Globus pallidus (tissue), 1 donor: Measurements from ENCODE around the gene KCNH1.

Source experiments
- DNase-seq: peaks from one replicate; pipeline ENCODE4 v3.0.0-alpha.2; 2015; ENCODE audit warnings: low spot score

The KCNH1 gene

DNA sequence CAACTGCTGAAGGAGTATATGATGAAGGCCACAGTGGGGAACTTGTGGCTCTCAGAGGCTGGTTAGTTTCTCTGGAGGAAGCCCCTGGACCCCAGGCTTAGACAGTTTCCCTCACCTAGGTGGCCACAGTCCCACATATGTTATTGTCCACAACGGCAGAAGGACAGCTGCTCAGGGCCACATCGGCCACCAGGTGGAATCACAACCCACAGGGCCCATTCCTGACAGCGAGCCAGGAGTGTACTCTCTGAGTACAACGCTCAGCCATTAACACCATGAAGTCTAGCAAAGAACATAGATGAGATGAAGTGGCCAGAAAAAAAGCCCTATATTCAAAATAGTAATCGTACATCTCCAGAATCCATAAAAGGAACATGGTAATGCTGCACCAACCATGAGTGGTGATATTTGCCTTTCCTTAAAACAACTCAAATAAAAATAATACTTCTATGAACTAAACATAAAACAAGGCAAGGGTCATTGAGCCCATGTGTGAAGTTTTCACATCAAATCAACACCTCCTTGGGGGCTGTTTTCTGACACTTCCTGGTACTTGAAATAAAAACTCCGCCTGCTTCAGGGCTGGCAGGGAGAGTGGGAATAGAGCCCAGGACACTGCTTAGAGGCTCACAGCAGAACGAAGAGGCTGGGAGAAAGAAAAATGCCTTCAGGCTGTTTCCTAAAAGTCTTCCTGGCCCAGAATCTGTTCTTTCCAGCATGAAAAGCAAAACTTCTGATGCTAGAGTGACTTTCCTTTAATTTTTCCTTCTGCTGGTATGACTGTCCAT is 421.9 kb downstream of the KCNH1 start:
- no peak for DNase-seq

- DNase-seq = no peak
Measured at GRCh38 chr1:210709701-210710100, 424.2 kb downstream of the KCNH1 start.

DNA sequence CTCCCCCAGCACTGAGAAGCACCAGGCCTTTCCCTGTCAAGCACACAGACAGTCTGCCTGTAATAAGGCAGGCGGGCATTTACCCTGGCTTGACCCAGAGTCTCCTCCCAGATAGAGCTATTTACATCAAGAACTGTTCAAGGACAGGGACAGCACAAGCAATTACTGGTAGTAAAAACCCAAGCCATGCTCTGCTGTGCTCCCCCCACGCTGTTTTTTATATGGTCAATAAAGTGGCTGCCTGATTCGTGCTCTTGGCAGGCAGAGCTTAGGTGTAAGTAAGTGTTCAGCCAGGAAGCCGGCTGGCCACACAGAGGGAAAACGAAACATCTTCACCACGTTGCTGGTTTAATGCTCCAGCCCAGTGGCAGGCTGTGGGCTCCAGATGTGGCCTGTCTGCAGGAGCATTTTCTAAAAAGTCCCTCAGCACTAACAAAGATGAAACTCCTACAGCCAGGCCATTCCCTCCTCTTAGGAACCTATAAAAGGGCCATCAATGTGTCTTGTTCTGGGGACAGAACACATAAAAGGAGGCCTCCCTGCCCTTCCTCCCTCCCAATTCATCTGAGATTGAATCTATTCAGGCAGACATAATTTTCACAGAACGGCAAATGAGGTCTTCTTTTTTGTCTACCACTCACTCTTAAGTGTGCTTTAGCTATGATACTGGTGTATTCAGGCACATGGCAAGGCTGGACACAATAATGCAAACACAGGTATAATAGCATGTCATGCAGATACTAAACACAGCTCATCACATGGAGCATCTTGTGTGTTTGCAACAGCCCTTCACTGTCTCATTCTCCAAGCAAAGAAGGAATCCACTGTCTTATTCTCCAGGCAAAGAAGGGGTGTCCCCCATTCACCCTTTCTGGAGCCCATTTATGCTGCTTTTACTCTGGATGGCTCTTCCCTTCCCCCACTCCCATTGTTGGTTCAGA is 426.4 kb downstream of the KCNH1 start:
- DNase-seq = no peak

- DNase-seq = no peak
Measured at GRCh38 chr1:210706246-210706645, 427.7 kb downstream of the KCNH1 start.

- no peak for DNase-seq
Measured at GRCh38 chr1:210705086-210705485, 428.9 kb downstream of the KCNH1 start.

- DNase-seq = no peak
Measured at GRCh38 chr1:210703593-210703992, 430.4 kb downstream of the KCNH1 start.

DNA sequence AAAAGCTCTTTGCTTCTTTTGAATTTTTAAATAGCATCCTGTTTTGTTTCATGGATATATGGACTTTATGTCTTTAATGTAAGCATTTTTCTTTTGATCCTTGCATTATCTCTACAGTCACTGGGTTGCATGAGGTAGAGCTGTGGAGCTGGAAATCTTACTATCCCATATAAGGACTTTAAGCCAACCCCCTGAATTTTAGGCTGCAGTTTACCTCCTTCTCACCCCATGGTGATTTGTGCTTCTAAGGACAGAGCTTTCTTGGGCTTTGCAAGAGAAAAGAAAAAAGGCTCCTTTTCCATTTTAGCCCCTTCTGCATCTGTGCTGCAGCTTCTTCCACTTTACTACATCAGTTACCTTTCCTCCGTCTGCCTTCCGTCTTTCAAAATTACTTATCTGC is 431.4 kb downstream of the KCNH1 start:
- DNase-seq = no peak

DNA sequence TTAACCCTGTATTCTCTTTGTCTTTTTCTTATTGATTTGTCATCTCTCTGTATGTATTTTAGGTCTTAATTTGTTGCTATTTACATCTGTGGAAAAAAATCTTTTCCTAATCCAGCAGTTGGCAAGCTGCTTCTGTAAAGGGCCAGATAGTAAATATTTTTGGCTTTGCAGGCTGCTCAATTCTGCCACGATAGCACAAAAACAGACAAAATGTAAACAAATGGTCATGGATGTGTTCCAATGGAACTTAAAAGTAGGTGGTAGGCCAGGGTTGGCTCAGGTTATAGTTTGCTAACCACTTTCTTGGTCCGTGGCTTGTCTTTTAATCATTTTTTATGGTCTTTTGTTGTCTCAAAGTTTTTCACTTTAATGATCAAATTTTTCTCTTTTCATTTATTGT is 433.4 kb downstream of the KCNH1 start:
- DNase-seq = no peak

DNA sequence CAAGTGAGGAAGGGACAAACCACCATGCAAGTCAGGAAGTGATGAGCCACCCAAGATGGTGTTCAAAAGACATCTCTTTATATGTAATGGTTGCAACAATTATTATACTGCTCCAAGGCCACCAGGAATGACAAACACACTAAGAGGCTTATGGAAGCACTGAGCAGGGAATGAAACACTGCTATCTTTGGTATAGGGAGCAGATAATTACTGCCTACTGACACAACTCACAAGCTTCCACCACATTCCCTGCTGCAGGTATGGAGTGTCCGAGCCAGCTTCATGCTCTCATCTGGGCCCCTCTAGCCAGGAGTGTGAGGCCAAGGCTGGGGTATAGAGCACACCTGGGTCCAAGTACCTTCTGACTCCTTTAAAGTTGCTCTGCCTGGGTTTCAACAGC is 433.9 kb downstream of the KCNH1 start:
- DNase-seq = no peak

DNA sequence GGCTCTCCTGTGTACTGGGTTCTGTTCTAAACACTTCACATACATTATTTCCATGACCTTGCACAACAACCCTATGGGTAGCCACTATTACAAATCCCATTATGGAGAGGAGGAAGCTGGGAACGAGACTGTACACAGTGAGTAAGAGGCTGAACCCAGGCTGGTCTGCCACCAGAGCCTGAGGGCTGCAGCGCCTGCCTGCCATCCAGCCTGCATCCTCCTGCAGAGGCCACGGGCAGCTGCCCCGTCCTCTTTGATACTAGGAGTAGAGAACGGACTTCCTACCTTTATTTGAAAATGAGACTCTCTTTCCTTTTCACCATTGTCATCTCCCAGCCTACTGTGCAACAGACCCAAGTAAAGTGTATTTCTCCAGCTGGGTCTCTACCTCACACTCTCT is 435.3 kb downstream of the KCNH1 start:
- DNase-seq = no peak

GRCh38 chr1:210697185-210697584 is 436.8 kb downstream of the KCNH1 start:
- DNase-seq = no peak

DNA sequence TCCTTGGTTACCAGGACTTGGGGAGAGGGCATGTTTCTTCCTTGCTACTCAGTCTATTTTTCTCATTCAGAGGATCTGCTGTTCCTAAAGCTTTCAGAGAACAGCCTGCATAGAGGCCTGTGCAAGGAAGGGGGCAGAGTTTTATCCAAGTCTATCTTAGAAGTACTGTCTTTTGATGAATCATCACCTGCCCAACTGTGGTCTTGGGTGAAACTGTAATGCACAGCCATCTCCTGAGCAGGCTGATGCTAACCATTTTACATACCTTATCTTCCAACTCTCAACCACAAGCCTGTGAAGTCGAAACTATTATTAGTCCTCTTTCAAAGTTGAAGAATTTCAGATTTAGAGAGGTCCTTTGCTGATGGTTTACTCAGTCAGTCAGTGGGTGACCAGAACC is 437.2 kb downstream of the KCNH1 start:
- DNase-seq = no peak

DNA sequence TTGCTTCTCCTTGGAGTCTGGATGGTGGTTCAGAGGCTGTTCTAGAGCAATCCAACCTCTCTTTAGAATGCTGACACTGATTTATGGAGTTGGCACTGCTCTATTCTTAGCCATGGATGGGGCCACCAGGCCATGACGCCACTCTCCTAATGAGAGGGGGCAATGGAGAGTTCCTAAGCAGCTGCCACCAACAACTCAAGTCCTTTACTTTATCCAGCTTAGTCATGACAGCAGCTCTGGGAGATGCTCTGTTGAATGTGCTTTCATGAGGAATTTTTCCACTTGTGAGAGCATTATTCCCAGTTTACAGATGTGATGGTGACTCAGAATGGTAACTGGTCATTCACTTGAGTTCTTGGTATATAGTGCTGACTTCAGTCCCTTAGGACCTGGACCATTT is 438.9 kb downstream of the KCNH1 start:
- DNase-seq = no peak

DNA sequence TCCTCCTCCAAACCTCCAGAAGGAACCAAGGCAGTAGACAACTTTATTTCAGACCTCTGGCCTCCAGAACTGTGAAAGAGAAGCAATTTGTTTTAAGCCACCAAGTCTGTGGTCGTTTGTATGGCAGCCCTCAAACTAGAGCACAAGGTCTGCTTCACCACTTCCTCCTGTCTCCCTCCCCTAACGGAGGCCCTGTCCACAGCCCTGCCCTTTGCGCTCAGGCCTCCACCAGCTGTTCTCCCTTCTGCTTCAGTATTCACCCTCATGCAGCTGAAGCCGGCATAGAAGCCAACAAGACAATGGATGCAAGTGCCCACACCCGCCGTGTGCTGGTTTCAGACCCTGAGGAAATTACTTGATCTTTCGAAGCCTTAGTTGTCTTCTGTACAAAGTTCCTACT is 441.2 kb downstream of the KCNH1 start:
- peak; percentile 21 for DNase-seq

GRCh38 chr1:210691039-210691610 is 442.8 kb downstream of the KCNH1 start:
- DNase-seq = no peak

DNA sequence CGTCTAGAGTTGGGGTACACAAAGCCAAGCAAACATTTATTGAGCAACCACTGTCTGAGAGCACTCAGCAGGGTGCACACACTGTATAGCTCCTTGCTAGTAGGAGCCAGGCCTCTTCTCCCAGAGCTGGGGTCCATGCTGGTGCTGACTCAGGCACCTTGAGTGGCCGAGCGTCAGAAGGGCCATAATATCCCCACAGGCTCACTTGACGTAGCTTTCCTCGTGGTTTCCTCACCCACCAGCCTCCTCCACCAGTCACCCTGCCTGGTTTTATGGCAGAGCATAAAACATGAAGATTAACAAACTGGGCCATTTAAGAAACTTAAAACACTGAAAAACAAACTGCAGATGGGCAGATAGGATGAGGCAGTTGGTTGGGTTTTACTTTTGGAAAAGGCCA is 443.7 kb downstream of the KCNH1 start:
- no peak for DNase-seq

DNA sequence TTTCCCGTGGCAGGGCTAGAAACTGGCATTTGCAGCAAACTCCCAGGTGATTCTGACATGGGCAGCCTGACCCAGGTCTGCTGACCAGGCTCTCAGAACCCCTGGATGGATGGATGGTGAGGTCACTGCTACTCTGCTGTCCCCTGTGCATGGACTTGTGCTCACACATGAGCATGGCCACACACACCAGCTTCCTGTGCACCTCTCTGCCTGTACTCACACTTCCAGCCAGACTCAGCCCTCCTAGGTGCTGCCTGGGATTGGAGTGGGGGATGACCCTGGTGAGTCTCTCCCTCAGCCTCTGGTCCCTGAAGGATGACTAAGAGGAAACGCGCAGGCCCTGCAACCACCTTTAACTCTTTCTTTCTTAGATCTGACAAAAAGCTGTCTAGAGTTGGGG is 444.1 kb downstream of the KCNH1 start:
- DNase-seq = no peak

- no peak for DNase-seq
Measured at GRCh38 chr1:210688512-210689234, 445.3 kb downstream of the KCNH1 start.

GRCh38 chr1:210687582-210688279 is 446.2 kb downstream of the KCNH1 start:
- no peak for DNase-seq

DNA sequence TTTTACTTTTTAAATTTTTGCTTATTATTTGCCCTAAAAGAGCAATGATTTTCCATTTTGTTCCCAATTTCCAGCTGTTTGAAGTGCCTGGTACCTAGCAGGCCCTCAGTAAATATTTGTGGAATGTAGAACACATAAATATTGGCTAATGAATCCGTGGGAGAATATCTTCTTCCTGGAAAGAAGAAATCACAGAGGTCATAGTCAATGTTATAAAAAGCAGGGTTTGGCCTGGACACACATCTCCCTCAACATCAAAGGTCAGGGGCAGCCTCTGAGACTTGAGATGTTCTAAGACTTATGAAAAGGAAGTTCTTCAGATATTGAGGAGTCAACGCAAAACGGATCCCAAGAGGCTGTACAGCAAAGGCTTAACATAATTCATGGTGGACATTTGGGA is 447.1 kb downstream of the KCNH1 start:
- no peak for DNase-seq

DNA sequence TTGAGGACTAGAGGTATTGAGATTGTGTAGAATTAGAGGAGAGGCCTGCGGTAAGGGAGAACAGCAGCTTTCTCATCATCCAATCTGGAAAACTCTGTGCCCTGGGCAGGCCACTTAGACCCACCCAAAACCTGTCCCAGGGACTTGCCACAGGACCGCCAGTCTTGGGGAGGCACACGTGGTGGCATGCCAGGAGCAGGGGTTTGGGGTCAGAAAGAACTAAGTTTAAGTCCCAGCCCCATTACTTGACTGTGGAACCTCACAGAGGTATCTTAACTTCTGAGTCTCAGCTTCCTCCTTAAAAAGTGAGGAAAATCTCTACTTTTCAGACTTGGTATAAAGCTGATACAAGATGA is 448.7 kb downstream of the KCNH1 start:
- no peak for DNase-seq
